Liver (tissue), 3 donors: ENCODE measurements around the gene AKR7A2.

Experiments
- ATF3 ChIP-seq: IDR thresholded peaks from 2 replicates; pipeline ENCODE4 v1.6.1; 2016; ENCODE audit warnings: antibody characterized with exemption
- CTCF ChIP-seq: fragments of 150-350 bp; IDR thresholded peaks from 2 replicates; pipeline ENCODE4 v1.5.1; 2017; ENCODE audit warnings: improper control_type of control experiment, low read depth, low read length; ENCODE audit not compliant: missing input control
- EGR1 ChIP-seq, 2 donors: IDR thresholded peaks; 2 replicates each; pipeline ENCODE4 v1.6.1; 2016 to 2018; ENCODE audit warnings: antibody characterized with exemption in 2 of 2, low read depth in 2 of 2
- GABPA ChIP-seq, 2 donors: IDR thresholded peaks in 1 of 2; conservative IDR thresholded peaks in 1 of 2; 2 replicates each; pipeline ENCODE4 v1.6.1; 2016; ENCODE audit warnings: antibody characterized with exemption in 2 of 2, mild to moderate bottlenecking in 1 of 2, moderate library complexity in 1 of 2
- HNF4A ChIP-seq, 2 donors: conservative IDR thresholded peaks; 2 replicates each; pipeline ENCODE4 v1.6.1; 2016; ENCODE audit warnings: antibody characterized with exemption in 2 of 2, mild to moderate bottlenecking in 2 of 2
- NR2F2 ChIP-seq: IDR thresholded peaks from 2 replicates; pipeline ENCODE4 v1.6.1; 2016; ENCODE audit warnings: antibody characterized with exemption
- REST ChIP-seq: IDR thresholded peaks from 2 replicates; pipeline ENCODE4 v1.6.1; 2016; ENCODE audit warnings: antibody characterized with exemption, mild to moderate bottlenecking
- RXRA ChIP-seq, 2 donors: IDR thresholded peaks; 2 replicates each; pipeline ENCODE4 v1.6.1; 2017 to 2018; ENCODE audit warnings: antibody characterized with exemption in 2 of 2, mild to moderate bottlenecking in 1 of 2
- SP1 ChIP-seq: IDR thresholded peaks from 2 replicates; pipeline ENCODE4 v1.6.1; 2018; ENCODE audit warnings: antibody characterized with exemption, mild to moderate bottlenecking
- TAF1 ChIP-seq: conservative IDR thresholded peaks from 2 replicates; pipeline ENCODE4 v1.6.1; 2016; ENCODE audit warnings: antibody characterized with exemption, mild to moderate bottlenecking
- YY1 ChIP-seq: IDR thresholded peaks from 2 replicates; pipeline ENCODE4 v1.6.1; 2016; ENCODE audit warnings: antibody characterized with exemption, mild to moderate bottlenecking
- TF ChIP-seq, protein P1 (sequence below): IDR thresholded peaks from 2 replicates; pipeline ENCODE4 v1.6.1; 2016; ENCODE audit warnings: antibody characterized with exemption
- TF ChIP-seq, protein P2 (sequence below): IDR thresholded peaks from 2 replicates; pipeline ENCODE4 v1.6.1; 2016; ENCODE audit warnings: antibody characterized with exemption
- donor health status: healthy.
- donor health status: healthy.

GRCh38 chr1:19273106-19273843 lies 38.7 kb downstream of the AKR7A2 start:
- TF ChIP-seq TAF1 (no peak), EGR1 (IDR thresholded peaks at IDR 0.05; ENCODE audit: low read depth in 2 of 2) (peak; percentile 69 to 86), CTCF (no peak), GABPA (IDR thresholded peaks at IDR 0.05 in 1 of 2, conservative IDR thresholded peaks at IDR 0.05 in 1 of 2) (no peak), ATF3 (peak; percentile 26), SP1 (peak; percentile 85), NR2F2 (no peak), YY1 (peak; percentile 55), HNF4A (conservative IDR thresholded peaks at IDR 0.05) (peak; percentile 99), RXRA (IDR thresholded peaks at IDR 0.05) (peak; percentile 82 to 89), REST (peak; percentile 85)
- TF ChIP-seq, protein P1, sequence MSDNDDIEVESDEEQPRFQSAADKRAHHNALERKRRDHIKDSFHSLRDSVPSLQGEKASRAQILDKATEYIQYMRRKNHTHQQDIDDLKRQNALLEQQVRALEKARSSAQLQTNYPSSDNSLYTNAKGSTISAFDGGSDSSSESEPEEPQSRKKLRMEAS = peak; percentile 82
- TF ChIP-seq, protein P2, sequence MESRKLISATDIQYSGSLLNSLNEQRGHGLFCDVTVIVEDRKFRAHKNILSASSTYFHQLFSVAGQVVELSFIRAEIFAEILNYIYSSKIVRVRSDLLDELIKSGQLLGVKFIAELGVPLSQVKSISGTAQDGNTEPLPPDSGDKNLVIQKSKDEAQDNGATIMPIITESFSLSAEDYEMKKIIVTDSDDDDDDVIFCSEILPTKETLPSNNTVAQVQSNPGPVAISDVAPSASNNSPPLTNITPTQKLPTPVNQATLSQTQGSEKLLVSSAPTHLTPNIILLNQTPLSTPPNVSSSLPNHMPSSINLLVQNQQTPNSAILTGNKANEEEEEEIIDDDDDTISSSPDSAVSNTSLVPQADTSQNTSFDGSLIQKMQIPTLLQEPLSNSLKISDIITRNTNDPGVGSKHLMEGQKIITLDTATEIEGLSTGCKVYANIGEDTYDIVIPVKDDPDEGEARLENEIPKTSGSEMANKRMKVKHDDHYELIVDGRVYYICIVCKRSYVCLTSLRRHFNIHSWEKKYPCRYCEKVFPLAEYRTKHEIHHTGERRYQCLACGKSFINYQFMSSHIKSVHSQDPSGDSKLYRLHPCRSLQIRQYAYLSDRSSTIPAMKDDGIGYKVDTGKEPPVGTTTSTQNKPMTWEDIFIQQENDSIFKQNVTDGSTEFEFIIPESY = peak; percentile 78
